ENCODE data around the gene SRMS. TPM values are rescaled to one million over a fixed set of nuclear protein-coding genes. Genes with fewer than 3 reads are reported as not detected.

Gene SRMS
- polyA plus RNA-seq, 1 donor from 2014 or later: 0.43 TPM

- peak overlapping the region; percentile 77 to 90 (median 81) for H3K27ac Mint-ChIP-seq
- H3K36me3 Mint-ChIP-seq: peaks cover 3% of the 10 kb centered on the region
- H3K9me3 Mint-ChIP-seq: no peaks in the 10 kb centered on the region
- peaks cover 7% of the 10 kb centered on the region for H3K27me3 Mint-ChIP-seq
- peak overlapping the region; percentile 64 to 87 (median 76) for H3K4me3 Mint-ChIP-seq
- peaks cover 10 to 26% (median 21%) of the 10 kb centered on the region in 3 donors for H3K4me1 Mint-ChIP-seq
Observed at GRCh38 chr20:63543131-63543530, 4.4 kb downstream of the SRMS start.

- peak overlapping the region; percentile 77 to 90 (median 81) for H3K27ac Mint-ChIP-seq
- peak overlapping the region; percentile 64 to 87 (median 76) for H3K4me3 Mint-ChIP-seq
- peaks cover 7% of the 10 kb centered on the region for H3K27me3 Mint-ChIP-seq
- H3K36me3 Mint-ChIP-seq: peaks cover 3% of the 10 kb centered on the region
- peaks cover 10 to 26% (median 21%) of the 10 kb centered on the region in 3 donors for H3K4me1 Mint-ChIP-seq
- no peaks in the 10 kb centered on the region for H3K9me3 Mint-ChIP-seq
Observed at GRCh38 chr20:63542696-63543095, 4.9 kb downstream of the SRMS start.

- Mint-ChIP-seq H3K9me3 (no peaks in the 10 kb centered on the region), H3K4me1 (peaks cover 10 to 26% (median 23%) of the 10 kb centered on the region in 3 donors), H3K36me3 (peaks cover 3% of the 10 kb centered on the region), H3K4me3 (peak overlapping the region; percentile 64 to 87 (median 82)), H3K27me3 (peaks cover 7% of the 10 kb centered on the region), H3K27ac (peak overlapping the region; percentile 77 to 94 (median 81))
Observed at GRCh38 chr20:63542031-63542559, 5.5 kb downstream of the SRMS start.

GRCh38 chr20:63541371-63541770 lies 6.2 kb downstream of the SRMS start:
- H3K27ac Mint-ChIP-seq: peak overlapping the region in 2 of 3 donors; percentile 77
- H3K27me3 Mint-ChIP-seq: peaks cover 4% of the 10 kb centered on the region
- H3K4me1 Mint-ChIP-seq: peaks cover 10 to 25% (median 21%) of the 10 kb centered on the region in 3 donors
- no peaks in the 10 kb centered on the region for H3K9me3 Mint-ChIP-seq
- H3K36me3 Mint-ChIP-seq: peaks cover 3% of the 10 kb centered on the region
- H3K4me3 Mint-ChIP-seq: peak overlapping the region in 1 of 4 donors; percentile 85

- Mint-ChIP-seq H3K4me3 (no peak overlapping the region), H3K9me3 (no peaks in the 10 kb centered on the region), H3K27me3 (peaks cover 4% of the 10 kb centered on the region), H3K27ac (peak overlapping the region; percentile 53 to 77 (median 59)), H3K4me1 (peaks cover 4 to 22% (median 19%) of the 10 kb centered on the region in 3 donors), H3K36me3 (peaks cover 3% of the 10 kb centered on the region)
Observed at GRCh38 chr20:63540417-63541186, 6.9 kb downstream of the SRMS start.

GRCh38 chr20:63539441-63540370 lies 7.8 kb downstream of the SRMS start:
- H3K27ac Mint-ChIP-seq: peak overlapping the region in 2 of 3 donors; percentile 35 to 53
- peaks cover 0 to 16% (median 14%) of the 10 kb centered on the region in 3 donors for H3K4me1 Mint-ChIP-seq
- peaks cover 4% of the 10 kb centered on the region for H3K27me3 Mint-ChIP-seq
- no peaks in the 10 kb centered on the region for H3K9me3 Mint-ChIP-seq
- H3K4me3 Mint-ChIP-seq: no peak overlapping the region
- H3K36me3 Mint-ChIP-seq: peaks cover 4% of the 10 kb centered on the region

GRCh38 chr20:63539092-63539430 lies 8.5 kb downstream of the SRMS start:
- Mint-ChIP-seq H3K4me1 (peaks cover 0 to 16% (median 11%) of the 10 kb centered on the region in 3 donors), H3K27me3 (peaks cover 4% of the 10 kb centered on the region), H3K9me3 (no peaks in the 10 kb centered on the region), H3K36me3 (peaks cover 4% of the 10 kb centered on the region), H3K27ac (peak overlapping the region in 2 of 3 donors; percentile 35 to 45), H3K4me3 (no peak overlapping the region)

- H3K4me3 Mint-ChIP-seq: peak overlapping the region; percentile 58 to 92 (median 82)
- peak overlapping the region; percentile 77 to 89 (median 80) for H3K27ac Mint-ChIP-seq
- H3K4me1 Mint-ChIP-seq: peaks cover 0 to 11% (median 7%) of the 10 kb centered on the region in 3 donors
- H3K27me3 Mint-ChIP-seq: peaks cover 1% of the 10 kb centered on the region
- H3K9me3 Mint-ChIP-seq: no peaks in the 10 kb centered on the region
- peaks cover 1% of the 10 kb centered on the region for H3K36me3 Mint-ChIP-seq
Observed at GRCh38 chr20:63538204-63539091, 9.1 kb downstream of the SRMS start.

GRCh38 chr20:63537525-63538203 lies 9.9 kb downstream of the SRMS start:
- peak overlapping the region; percentile 39 to 89 (median 77) for H3K27ac Mint-ChIP-seq
- peak overlapping the region; percentile 58 to 92 (median 82) for H3K4me3 Mint-ChIP-seq
- peaks cover under 1% of the 10 kb centered on the region for H3K27me3 Mint-ChIP-seq
- peaks cover 0 to 10% (median 7%) of the 10 kb centered on the region in 3 donors for H3K4me1 Mint-ChIP-seq
- H3K36me3 Mint-ChIP-seq: peaks cover 1% of the 10 kb centered on the region
- no peaks in the 10 kb centered on the region for H3K9me3 Mint-ChIP-seq

GRCh38 chr20:63536997-63537524 lies 10.5 kb downstream of the SRMS start, which contains the start of gene PTK6:
PTK6 (minus strand) TSS chr20:63537376; CDS start chr20:63537314, 62 bp downstream.
- peaks cover 1% of the 10 kb centered on the region for H3K36me3 Mint-ChIP-seq
- H3K4me1 Mint-ChIP-seq: peaks cover 2 to 7% (median 4%) of the 10 kb centered on the region in 3 donors
- no peaks in the 10 kb centered on the region for H3K27me3 Mint-ChIP-seq
- peak within 1 kb of the TSS; percentile 58 to 92 (median 82) for H3K4me3 Mint-ChIP-seq
- no peaks in the 10 kb centered on the region for H3K9me3 Mint-ChIP-seq
- H3K27ac Mint-ChIP-seq: peak within 1 kb of the TSS; percentile 39 to 89 (median 77)

GRCh38 chr20:63536241-63536977 lies 11.1 kb downstream of the SRMS start:
- Mint-ChIP-seq H3K9me3 (no peaks in the 10 kb centered on the region), H3K36me3 (peaks cover 1% of the 10 kb centered on the region), H3K4me1 (peaks cover 2 to 10% (median 5%) of the 10 kb centered on the region in 3 donors), H3K4me3 (peak overlapping the region in 2 of 4 donors; percentile 58 to 87), H3K27ac (peak overlapping the region in 1 of 3 donors; percentile 89), H3K27me3 (no peaks in the 10 kb centered on the region)

GRCh38 chr20:63534831-63535651 lies 12.5 kb downstream of the SRMS start:
- Mint-ChIP-seq H3K27ac (no peak overlapping the region), H3K9me3 (no peaks in the 10 kb centered on the region)

More at GRCh38 chr20:63534831-63535651, 12.5 kb downstream of the SRMS start:
- Mint-ChIP-seq H3K36me3 (peaks cover 1% of the 10 kb centered on the region), H3K4me1 (peaks cover 2 to 10% (median 5%) of the 10 kb centered on the region in 3 donors), H3K4me3 (no peak overlapping the region), H3K27me3 (no peaks in the 10 kb centered on the region)

Measured in IgD-negative memory B cell (primary cell).